ENCODE data around the gene CASK.

CASK gene

GRCh38 chrX:41518127-41518840 lies 405.1 kb downstream of the CASK start:
- Histone ChIP-seq H3K4me3 (replicated peaks; ENCODE audit: insufficient read depth, low read length) (no peak overlapping the region), H3K27ac (replicated peaks) (no peak overlapping the region), H3K27me3 (ENCODE audit: insufficient read depth, poor library complexity, severe bottlenecking) (no peaks in the 10 kb centered on the region)
- no peak for DNase-seq (ENCODE audit: low read depth in 1 of 2, low spot score in 1 of 2)
- TF ChIP-seq GABPA (IDR thresholded peaks at IDR 0.05; ENCODE audit: low read depth) (no peak), SPI1 (IDR thresholded peaks at IDR 0.05; ENCODE audit: borderline replicate concordance, low read depth) (no peak), POLR2AphosphoS5 (IDR thresholded peaks at IDR 0.05; ENCODE audit: low read depth) (no peak)
- TF ChIP-seq, protein P1, sequence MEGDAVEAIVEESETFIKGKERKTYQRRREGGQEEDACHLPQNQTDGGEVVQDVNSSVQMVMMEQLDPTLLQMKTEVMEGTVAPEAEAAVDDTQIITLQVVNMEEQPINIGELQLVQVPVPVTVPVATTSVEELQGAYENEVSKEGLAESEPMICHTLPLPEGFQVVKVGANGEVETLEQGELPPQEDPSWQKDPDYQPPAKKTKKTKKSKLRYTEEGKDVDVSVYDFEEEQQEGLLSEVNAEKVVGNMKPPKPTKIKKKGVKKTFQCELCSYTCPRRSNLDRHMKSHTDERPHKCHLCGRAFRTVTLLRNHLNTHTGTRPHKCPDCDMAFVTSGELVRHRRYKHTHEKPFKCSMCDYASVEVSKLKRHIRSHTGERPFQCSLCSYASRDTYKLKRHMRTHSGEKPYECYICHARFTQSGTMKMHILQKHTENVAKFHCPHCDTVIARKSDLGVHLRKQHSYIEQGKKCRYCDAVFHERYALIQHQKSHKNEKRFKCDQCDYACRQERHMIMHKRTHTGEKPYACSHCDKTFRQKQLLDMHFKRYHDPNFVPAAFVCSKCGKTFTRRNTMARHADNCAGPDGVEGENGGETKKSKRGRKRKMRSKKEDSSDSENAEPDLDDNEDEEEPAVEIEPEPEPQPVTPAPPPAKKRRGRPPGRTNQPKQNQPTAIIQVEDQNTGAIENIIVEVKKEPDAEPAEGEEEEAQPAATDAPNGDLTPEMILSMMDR (IDR thresholded peaks at IDR 0.05; ENCODE audit: insufficient read depth, low read length), result no peak
- TF ChIP-seq, protein P2, sequence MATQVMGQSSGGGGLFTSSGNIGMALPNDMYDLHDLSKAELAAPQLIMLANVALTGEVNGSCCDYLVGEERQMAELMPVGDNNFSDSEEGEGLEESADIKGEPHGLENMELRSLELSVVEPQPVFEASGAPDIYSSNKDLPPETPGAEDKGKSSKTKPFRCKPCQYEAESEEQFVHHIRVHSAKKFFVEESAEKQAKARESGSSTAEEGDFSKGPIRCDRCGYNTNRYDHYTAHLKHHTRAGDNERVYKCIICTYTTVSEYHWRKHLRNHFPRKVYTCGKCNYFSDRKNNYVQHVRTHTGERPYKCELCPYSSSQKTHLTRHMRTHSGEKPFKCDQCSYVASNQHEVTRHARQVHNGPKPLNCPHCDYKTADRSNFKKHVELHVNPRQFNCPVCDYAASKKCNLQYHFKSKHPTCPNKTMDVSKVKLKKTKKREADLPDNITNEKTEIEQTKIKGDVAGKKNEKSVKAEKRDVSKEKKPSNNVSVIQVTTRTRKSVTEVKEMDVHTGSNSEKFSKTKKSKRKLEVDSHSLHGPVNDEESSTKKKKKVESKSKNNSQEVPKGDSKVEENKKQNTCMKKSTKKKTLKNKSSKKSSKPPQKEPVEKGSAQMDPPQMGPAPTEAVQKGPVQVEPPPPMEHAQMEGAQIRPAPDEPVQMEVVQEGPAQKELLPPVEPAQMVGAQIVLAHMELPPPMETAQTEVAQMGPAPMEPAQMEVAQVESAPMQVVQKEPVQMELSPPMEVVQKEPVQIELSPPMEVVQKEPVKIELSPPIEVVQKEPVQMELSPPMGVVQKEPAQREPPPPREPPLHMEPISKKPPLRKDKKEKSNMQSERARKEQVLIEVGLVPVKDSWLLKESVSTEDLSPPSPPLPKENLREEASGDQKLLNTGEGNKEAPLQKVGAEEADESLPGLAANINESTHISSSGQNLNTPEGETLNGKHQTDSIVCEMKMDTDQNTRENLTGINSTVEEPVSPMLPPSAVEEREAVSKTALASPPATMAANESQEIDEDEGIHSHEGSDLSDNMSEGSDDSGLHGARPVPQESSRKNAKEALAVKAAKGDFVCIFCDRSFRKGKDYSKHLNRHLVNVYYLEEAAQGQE (IDR thresholded peaks at IDR 0.05; ENCODE audit: insufficient replicate concordance, low read depth), result no peak

DNA sequence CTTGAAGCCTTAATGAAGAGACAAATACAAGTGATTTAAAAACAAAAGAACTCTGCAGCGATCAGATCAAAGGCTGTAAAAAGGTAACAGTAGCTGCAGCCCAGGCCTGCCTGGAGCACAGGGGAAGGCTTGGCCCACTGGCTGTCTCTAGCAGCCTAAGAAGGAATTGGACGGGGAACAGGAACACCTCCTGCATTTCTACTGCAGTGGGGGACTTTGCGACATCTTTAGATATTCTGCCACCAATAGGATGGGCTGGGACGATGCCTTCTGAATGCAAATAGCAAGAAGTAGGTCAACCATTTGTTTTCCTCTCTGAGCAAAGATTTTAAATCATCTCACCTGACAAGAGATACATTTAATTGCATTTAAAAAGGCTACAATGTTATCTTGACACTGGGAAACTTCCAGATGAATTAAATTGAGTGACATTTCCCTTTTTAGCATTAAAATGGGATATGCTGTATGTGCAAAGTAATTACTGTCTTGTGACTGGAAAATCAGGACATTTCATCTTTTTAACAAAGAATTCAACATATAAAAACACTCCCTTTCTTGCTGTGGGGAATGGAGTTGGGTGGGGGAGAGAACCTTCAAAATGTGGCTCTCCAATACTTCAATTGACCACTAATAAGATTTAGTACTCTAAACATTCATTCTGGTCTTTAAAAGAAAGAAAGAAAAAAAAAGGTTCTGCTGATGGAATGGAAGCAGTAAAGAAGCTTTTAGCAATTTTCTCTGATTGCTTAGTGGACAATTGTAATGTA lies 406.2 kb downstream of the CASK start:
- no peak overlapping the region for H3K27ac ChIP-seq (replicated peaks)
- no peak for DNase-seq (ENCODE audit: low read depth in 1 of 2, low spot score in 1 of 2)

GRCh38 chrX:41516456-41516855 lies 406.9 kb downstream of the CASK start:
- no peak overlapping the region for H3K4me3 ChIP-seq (replicated peaks; ENCODE audit: insufficient read depth, low read length)
- no peak overlapping the region for H3K27ac ChIP-seq (replicated peaks)
- TF ChIP-seq, protein P1 (IDR thresholded peaks at IDR 0.05; ENCODE audit: insufficient read depth, low read length), result no peak
- no peak for TF ChIP-seq SPI1 (IDR thresholded peaks at IDR 0.05; ENCODE audit: borderline replicate concordance, low read depth)
- TF ChIP-seq, protein P2 (IDR thresholded peaks at IDR 0.05; ENCODE audit: insufficient replicate concordance, low read depth), result no peak
- TF ChIP-seq GABPA (IDR thresholded peaks at IDR 0.05; ENCODE audit: low read depth), result no peak
- no peak for TF ChIP-seq POLR2AphosphoS5 (IDR thresholded peaks at IDR 0.05; ENCODE audit: low read depth)
- no peaks in the 10 kb centered on the region for H3K27me3 ChIP-seq (ENCODE audit: insufficient read depth, poor library complexity, severe bottlenecking)
- DNase-seq (ENCODE audit: low read depth in 1 of 2, low spot score in 1 of 2), result no peak

More for the DNA sequence above, 406.2 kb downstream of the CASK start:
- H3K27me3 ChIP-seq (ENCODE audit: insufficient read depth, poor library complexity, severe bottlenecking), result no peaks in the 10 kb centered on the region
- H3K4me3 ChIP-seq (replicated peaks; ENCODE audit: insufficient read depth, low read length), result no peak overlapping the region
- TF ChIP-seq SPI1 (IDR thresholded peaks at IDR 0.05; ENCODE audit: borderline replicate concordance, low read depth), result no peak
- TF ChIP-seq GABPA (IDR thresholded peaks at IDR 0.05; ENCODE audit: low read depth), result no peak
- TF ChIP-seq, protein P2 (IDR thresholded peaks at IDR 0.05; ENCODE audit: insufficient replicate concordance, low read depth), result no peak
- no peak for TF ChIP-seq POLR2AphosphoS5 (IDR thresholded peaks at IDR 0.05; ENCODE audit: low read depth)
- TF ChIP-seq, protein P1 (IDR thresholded peaks at IDR 0.05; ENCODE audit: insufficient read depth, low read length), result no peak
